ENCODE data around the gene TRPV3.

The TRPV3 gene

DNA sequence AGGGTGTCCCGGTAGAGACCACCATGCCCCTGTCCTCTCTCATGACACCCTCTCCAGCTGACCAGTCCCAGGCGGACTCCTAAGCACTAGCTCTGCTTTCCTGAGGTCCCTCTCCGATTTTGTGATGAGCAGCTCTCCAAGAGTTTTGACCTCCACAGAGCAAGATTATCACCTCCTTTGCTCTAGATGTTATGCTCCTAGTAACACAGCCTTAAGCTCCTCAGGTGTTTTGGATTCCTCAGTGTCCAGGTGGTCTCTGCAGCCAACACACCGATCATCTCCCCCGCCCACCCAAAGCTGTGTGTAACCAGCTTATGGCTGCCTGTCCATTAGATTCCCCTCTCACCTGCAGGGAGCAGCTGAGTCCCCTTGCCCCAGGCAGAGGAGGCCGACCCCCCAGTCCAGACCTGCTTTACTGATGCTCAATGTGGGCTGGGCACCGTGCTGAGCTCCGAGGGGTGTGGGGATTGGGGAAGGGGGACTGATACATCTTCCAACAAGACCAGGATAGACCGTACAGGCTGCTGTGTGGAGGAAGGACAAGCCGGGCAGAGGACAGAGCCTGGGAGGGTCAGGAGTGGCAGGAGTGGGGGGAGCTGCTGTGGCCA lies 2.3 kb downstream of the TRPV3 start:
- H3K4me1 ChIP-seq (ENCODE audit: control insufficient read depth, insufficient read depth, low read length): peaks cover 30% of the 10 kb centered on the region
- no peaks in the 10 kb centered on the region for H3K9me3 ChIP-seq (replicated peaks; ENCODE audit: low read length)
- H3K27me3 ChIP-seq (ENCODE audit: control insufficient read depth, insufficient read depth, low read length): no peaks in the 10 kb centered on the region
- no peak overlapping the region for H3K9ac ChIP-seq (ENCODE audit: low read depth, low read length)
- no peaks in the 10 kb centered on the region for H3K36me3 ChIP-seq (ENCODE audit: insufficient read depth, low read length)
- no peak overlapping the region for H3K4me2 ChIP-seq (ENCODE audit: low read length)
- H3K4me3 ChIP-seq (ENCODE audit: low read length): no peak overlapping the region

DNA sequence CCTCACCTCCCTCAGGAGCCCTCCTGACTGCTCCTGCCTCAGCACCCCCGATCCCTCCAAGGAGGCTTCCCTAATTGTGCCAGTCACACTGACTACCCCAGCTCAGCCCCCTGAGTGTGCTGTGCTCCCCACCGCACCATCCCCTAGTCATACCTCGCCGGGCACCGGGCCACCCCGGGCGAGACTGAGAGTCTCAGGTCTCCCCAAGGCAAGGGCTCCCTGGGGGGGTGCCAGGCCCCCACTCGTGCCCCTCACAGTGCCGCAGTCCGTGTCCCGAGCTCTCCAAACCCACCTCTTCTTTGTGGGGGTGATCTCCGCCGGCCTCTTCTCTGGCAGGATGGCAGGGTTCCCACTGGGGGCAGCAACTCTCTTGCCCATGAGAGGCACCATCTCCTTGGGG lies 3.2 kb downstream of the TRPV3 start:
- Histone ChIP-seq H3K9ac (ENCODE audit: low read depth, low read length) (no peak overlapping the region), H3K4me1 (ENCODE audit: control insufficient read depth, insufficient read depth, low read length) (peaks cover 29% of the 10 kb centered on the region)

DNA sequence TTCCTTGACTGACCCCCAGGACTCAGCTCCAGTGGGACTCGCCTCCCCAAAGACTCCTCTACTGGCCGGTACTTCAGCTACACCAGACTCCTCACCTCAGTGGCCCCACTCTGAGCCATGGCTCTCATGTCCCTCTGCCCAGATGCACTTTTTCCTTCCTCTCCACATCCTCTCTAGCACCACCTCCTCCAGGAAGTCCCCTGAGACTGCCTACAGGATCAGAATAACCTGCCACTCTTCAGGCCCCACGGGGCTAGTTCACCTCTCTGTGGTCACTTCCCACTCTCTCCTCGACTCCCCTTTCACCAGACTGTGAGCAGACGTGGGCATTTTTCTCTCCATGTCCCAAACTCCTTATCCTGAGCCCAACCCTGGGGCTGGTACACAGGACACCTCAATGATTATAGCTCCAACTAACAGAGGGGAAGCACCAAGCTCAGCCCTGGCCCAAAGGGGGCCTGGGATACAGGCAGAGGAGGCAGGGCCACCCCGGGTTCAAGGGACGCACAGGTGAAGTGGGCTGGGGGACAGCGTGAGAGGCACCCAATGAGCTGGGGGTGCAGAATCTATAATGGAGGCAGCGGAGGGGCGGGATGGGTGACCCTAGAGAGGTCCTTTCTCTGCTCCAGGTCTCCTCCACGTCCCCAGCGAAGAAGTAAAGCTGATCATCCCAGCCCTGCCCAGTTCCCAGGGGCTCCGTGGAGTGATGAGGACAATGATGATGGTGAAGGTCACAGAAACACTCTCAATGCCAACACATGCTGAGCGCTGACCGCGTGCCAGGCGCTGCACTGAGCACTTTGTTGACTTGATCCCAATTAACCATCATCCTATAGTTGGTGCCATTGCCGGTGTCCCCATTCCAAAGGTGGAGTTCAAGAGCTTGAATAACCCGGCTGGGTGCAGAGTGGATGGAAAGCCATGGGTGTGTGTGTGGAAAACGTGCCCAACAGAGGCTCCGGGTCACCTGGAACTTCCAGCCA lies 3.9 kb downstream of the TRPV3 start:
- no peak overlapping the region for H3K4me2 ChIP-seq (ENCODE audit: low read length)
- no peaks in the 10 kb centered on the region for H3K9me3 ChIP-seq (replicated peaks; ENCODE audit: low read length)
- H3K27me3 ChIP-seq (ENCODE audit: control insufficient read depth, insufficient read depth, low read length): no peaks in the 10 kb centered on the region
- H3K9ac ChIP-seq (ENCODE audit: low read depth, low read length): no peak overlapping the region
- H3K36me3 ChIP-seq (ENCODE audit: insufficient read depth, low read length): no peaks in the 10 kb centered on the region
- no peak overlapping the region for H3K4me3 ChIP-seq (ENCODE audit: low read length)
- peaks cover 22% of the 10 kb centered on the region for H3K4me1 ChIP-seq (ENCODE audit: control insufficient read depth, insufficient read depth, low read length)

More for the DNA sequence above, 3.2 kb downstream of the TRPV3 start:
- H3K4me3 ChIP-seq (ENCODE audit: low read length): no peak overlapping the region
- no peak overlapping the region for H3K4me2 ChIP-seq (ENCODE audit: low read length)
- no peaks in the 10 kb centered on the region for H3K27me3 ChIP-seq (ENCODE audit: control insufficient read depth, insufficient read depth, low read length)
- H3K36me3 ChIP-seq (ENCODE audit: insufficient read depth, low read length): no peaks in the 10 kb centered on the region
- H3K9me3 ChIP-seq (replicated peaks; ENCODE audit: low read length): no peaks in the 10 kb centered on the region

- no peak overlapping the region for H3K9ac ChIP-seq (ENCODE audit: low read depth, low read length)
- peaks cover 14% of the 10 kb centered on the region for H3K4me1 ChIP-seq (ENCODE audit: control insufficient read depth, insufficient read depth, low read length)
- H3K36me3 ChIP-seq (ENCODE audit: insufficient read depth, low read length): no peaks in the 10 kb centered on the region
- no peaks in the 10 kb centered on the region for H3K9me3 ChIP-seq (replicated peaks; ENCODE audit: low read length)
- no peak overlapping the region for H3K4me3 ChIP-seq (ENCODE audit: low read length)
- no peak overlapping the region for H3K4me2 ChIP-seq (ENCODE audit: low read length)
- no peaks in the 10 kb centered on the region for H3K27me3 ChIP-seq (ENCODE audit: control insufficient read depth, insufficient read depth, low read length)
Measured at GRCh38 chr17:3552916-3553315, 4.7 kb downstream of the TRPV3 start.

- Histone ChIP-seq H3K4me3 (ENCODE audit: low read length) (no peak overlapping the region), H3K9me3 (replicated peaks; ENCODE audit: low read length) (no peaks in the 10 kb centered on the region), H3K4me2 (ENCODE audit: low read length) (no peak overlapping the region), H3K4me1 (ENCODE audit: control insufficient read depth, insufficient read depth, low read length) (peaks cover 6% of the 10 kb centered on the region), H3K9ac (ENCODE audit: low read depth, low read length) (no peak overlapping the region), H3K36me3 (ENCODE audit: insufficient read depth, low read length) (no peaks in the 10 kb centered on the region), H3K27me3 (ENCODE audit: control insufficient read depth, insufficient read depth, low read length) (no peaks in the 10 kb centered on the region)
Measured at GRCh38 chr17:3551189-3551588, 6.4 kb downstream of the TRPV3 start.

- no peak overlapping the region for H3K4me2 ChIP-seq (ENCODE audit: low read length)
- no peaks in the 10 kb centered on the region for H3K36me3 ChIP-seq (ENCODE audit: insufficient read depth, low read length)
- no peak overlapping the region for H3K4me3 ChIP-seq (ENCODE audit: low read length)
- no peaks in the 10 kb centered on the region for H3K9me3 ChIP-seq (replicated peaks; ENCODE audit: low read length)
- H3K27me3 ChIP-seq (ENCODE audit: control insufficient read depth, insufficient read depth, low read length): no peaks in the 10 kb centered on the region
- H3K4me1 ChIP-seq (ENCODE audit: control insufficient read depth, insufficient read depth, low read length): peaks cover 6% of the 10 kb centered on the region
- no peak overlapping the region for H3K9ac ChIP-seq (ENCODE audit: low read depth, low read length)
Measured at GRCh38 chr17:3549610-3550162, 7.9 kb downstream of the TRPV3 start.

- H3K9me3 ChIP-seq (replicated peaks; ENCODE audit: low read length): no peaks in the 10 kb centered on the region
- no peak overlapping the region for H3K4me3 ChIP-seq (ENCODE audit: low read length)
- peaks cover 10% of the 10 kb centered on the region for H3K27me3 ChIP-seq (ENCODE audit: control insufficient read depth, insufficient read depth, low read length)
- peaks cover 6% of the 10 kb centered on the region for H3K4me1 ChIP-seq (ENCODE audit: control insufficient read depth, insufficient read depth, low read length)
- H3K36me3 ChIP-seq (ENCODE audit: insufficient read depth, low read length): no peaks in the 10 kb centered on the region
- H3K9ac ChIP-seq (ENCODE audit: low read depth, low read length): no peak overlapping the region
- H3K4me2 ChIP-seq (ENCODE audit: low read length): no peak overlapping the region
Measured at GRCh38 chr17:3547628-3548027, 10.0 kb downstream of the TRPV3 start.

GRCh38 chr17:3546997-3547396 lies 10.6 kb downstream of the TRPV3 start:
- Histone ChIP-seq H3K9ac (ENCODE audit: low read depth, low read length) (no peak overlapping the region), H3K4me2 (ENCODE audit: low read length) (no peak overlapping the region), H3K36me3 (ENCODE audit: insufficient read depth, low read length) (no peaks in the 10 kb centered on the region), H3K27me3 (ENCODE audit: control insufficient read depth, insufficient read depth, low read length) (peaks cover 10% of the 10 kb centered on the region), H3K4me1 (ENCODE audit: control insufficient read depth, insufficient read depth, low read length) (peaks cover 6% of the 10 kb centered on the region), H3K9me3 (replicated peaks; ENCODE audit: low read length) (no peaks in the 10 kb centered on the region), H3K4me3 (ENCODE audit: low read length) (no peak overlapping the region)

GRCh38 chr17:3546521-3546920 lies 11.1 kb downstream of the TRPV3 start:
- Histone ChIP-seq H3K9ac (ENCODE audit: low read depth, low read length) (no peak overlapping the region), H3K36me3 (ENCODE audit: insufficient read depth, low read length) (no peaks in the 10 kb centered on the region), H3K9me3 (replicated peaks; ENCODE audit: low read length) (no peaks in the 10 kb centered on the region), H3K4me1 (ENCODE audit: control insufficient read depth, insufficient read depth, low read length) (peaks cover 6% of the 10 kb centered on the region), H3K4me3 (ENCODE audit: low read length) (no peak overlapping the region), H3K27me3 (ENCODE audit: control insufficient read depth, insufficient read depth, low read length) (peaks cover 10% of the 10 kb centered on the region), H3K4me2 (ENCODE audit: low read length) (no peak overlapping the region)

GRCh38 chr17:3545151-3545550 lies 12.5 kb downstream of the TRPV3 start:
- peaks cover 10% of the 10 kb centered on the region for H3K27me3 ChIP-seq (ENCODE audit: control insufficient read depth, insufficient read depth, low read length)
- no peak overlapping the region for H3K4me3 ChIP-seq (ENCODE audit: low read length)
- H3K9me3 ChIP-seq (replicated peaks; ENCODE audit: low read length): no peaks in the 10 kb centered on the region
- no peaks in the 10 kb centered on the region for H3K36me3 ChIP-seq (ENCODE audit: insufficient read depth, low read length)
- no peak overlapping the region for H3K9ac ChIP-seq (ENCODE audit: low read depth, low read length)
- H3K4me1 ChIP-seq (ENCODE audit: control insufficient read depth, insufficient read depth, low read length): no peaks in the 10 kb centered on the region
- no peak overlapping the region for H3K4me2 ChIP-seq (ENCODE audit: low read length)

- Histone ChIP-seq H3K4me1 (ENCODE audit: control insufficient read depth, insufficient read depth, low read length) (no peaks in the 10 kb centered on the region), H3K4me2 (ENCODE audit: low read length) (no peak overlapping the region), H3K9ac (ENCODE audit: low read depth, low read length) (no peak overlapping the region)
Measured at GRCh38 chr17:3544365-3544764, 13.2 kb downstream of the TRPV3 start.

More at GRCh38 chr17:3544365-3544764, 13.2 kb downstream of the TRPV3 start:
- H3K36me3 ChIP-seq (ENCODE audit: insufficient read depth, low read length): no peaks in the 10 kb centered on the region
- H3K9me3 ChIP-seq (replicated peaks; ENCODE audit: low read length): no peaks in the 10 kb centered on the region
- peaks cover 10% of the 10 kb centered on the region for H3K27me3 ChIP-seq (ENCODE audit: control insufficient read depth, insufficient read depth, low read length)
- H3K4me3 ChIP-seq (ENCODE audit: low read length): no peak overlapping the region

Measured in skeletal muscle satellite cell (primary cell).